ENCODE data around the gene FAM161A.
"Not testable (repeated sequence)": the region's sequence is repeated elsewhere in the genome, so short reads cannot be mapped to it uniquely, and the experiment has no call there.

The FAM161A gene

DNA sequence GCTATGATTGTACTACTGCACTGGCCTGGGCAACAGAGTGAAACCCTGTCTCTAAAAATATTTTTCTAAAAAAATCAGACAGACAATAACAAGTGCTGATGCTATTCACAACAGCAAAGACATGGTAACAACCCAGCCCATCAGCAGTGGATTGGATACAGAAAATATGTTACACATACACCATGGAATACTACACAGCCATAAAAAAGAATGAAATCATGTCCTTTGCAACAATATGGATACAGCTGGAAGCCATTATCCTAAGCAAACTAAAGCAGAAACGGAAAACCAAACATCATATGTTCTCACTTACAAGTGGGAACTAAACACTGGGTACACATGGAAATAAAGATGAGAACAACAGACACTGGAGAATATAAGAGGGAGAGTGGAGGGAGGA, 19.9 kb downstream of the FAM161A start:
- DNase-seq = no peak

DNA sequence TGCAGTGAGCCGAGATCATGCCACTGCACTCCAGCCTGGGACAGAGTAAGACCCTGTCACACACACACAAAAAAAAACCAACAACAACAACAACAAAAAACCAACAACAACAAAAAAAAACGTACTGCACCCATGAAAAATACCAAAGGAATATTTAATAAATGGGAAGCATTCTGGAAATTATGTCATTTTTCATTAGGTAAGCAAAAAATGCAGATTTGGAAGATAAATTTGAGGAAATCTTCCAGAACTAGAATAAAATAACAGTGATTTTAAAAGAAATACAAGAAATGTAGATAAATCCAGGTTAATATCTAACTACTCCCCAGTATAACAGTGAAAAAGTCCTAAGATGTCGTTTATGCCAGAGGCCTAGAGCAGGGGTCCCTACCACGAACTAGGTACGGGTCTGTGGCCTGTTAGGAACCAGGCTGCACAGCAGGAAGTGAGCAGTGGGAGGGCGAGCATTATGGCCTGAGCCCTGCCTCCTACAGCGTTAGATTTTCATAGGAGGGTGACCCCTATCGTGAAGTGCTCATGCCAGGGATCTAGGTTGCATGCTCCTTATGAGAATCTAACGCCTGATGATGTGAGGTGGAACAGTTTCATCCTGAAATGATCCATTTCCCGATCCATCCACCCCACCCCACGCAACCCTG, 21.5 kb downstream of the FAM161A start:
- no peak for DNase-seq

- no peak for DNase-seq
These were observed 31.6 kb downstream of the FAM161A start for GRCh38 chr2:61822255-61822654.

DNA sequence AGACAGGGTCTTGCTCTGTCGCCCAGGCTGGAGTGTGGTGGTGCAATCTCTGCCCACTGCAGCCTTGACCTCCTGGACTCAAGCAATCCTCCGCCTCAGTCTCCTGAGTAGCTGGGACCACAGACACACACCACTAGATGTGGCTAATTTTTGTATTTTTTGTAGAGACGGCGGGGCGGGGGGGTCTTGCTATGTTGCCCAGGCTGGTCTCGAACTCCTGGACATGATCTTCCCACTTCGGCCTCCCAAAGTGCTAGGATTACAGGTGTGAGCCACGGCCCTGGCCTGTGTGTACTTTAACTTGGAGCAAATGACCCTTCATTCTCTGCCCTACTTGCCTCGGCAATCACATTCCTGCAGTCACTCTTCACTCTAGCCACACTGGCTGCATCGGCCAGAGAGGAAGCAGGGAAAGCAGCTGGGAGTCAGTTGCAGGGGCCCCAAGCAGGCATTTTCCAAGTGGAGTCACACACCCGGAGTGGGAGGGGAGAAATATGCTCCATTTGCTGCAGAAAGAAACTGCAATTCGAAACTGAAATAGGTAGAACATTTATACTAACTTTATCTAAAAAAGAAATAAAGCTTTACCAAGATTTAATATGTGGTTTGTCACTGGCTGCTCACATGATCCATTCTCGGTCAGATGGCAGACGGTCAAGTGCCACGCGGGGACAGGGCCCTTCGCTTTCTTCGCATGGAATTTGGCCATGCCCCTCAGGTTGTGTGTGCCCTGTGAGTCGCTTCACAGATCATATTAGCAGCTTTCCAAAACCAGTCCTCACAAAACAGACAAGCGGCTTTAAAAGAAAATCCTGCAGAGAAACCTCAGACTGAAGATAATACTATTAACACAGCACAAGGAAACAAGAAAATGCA, 37.1 kb downstream of the FAM161A start:
- DNase-seq = no peak

- no peak for DNase-seq
These were observed 39.2 kb downstream of the FAM161A start for GRCh38 chr2:61814539-61815160.

GRCh38 chr2:61813314-61813713, 40.5 kb downstream of the FAM161A start:
- DNase-seq = not testable (repeated sequence)

DNA sequence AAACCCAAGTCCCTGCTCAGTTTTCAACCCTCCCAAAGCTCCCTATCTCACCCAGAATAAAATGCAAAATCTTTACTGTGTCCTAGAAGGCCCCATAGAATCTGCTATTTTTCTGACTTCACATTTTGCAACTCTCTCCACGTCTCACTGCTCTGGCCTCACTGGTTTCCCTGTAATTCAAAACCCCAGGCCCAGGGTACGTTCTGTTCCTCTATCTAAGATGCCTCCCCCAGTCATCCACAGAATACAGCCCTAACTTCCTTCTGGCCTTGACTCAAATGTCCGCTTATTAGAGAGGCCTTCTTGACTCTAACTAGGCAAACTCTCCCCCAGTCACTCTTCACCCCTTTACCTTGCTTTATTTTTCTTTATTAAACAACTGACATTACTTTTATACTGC, 42.0 kb downstream of the FAM161A start:
- no peak for DNase-seq

DNA sequence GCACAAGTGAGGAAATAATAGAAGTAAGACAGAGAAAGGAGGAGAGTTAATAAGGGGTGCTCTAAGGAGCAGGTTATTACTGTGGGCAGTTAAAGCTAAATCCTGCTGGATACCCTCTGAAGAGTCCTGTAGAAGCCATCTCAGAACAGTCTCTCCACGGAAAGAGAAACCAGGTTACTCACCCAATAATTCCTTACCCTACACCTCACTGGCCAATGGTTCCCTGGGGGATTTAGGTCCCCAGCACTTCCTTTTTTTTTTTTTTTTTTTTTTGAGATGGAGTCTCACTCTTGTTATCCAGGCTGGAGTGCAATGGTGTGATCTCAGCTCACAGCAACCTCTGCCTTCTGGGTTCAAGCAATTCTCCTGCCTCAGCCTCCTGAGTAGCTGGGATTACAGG, 43.7 kb downstream of the FAM161A start:
- DNase-seq = not testable (repeated sequence)

DNA sequence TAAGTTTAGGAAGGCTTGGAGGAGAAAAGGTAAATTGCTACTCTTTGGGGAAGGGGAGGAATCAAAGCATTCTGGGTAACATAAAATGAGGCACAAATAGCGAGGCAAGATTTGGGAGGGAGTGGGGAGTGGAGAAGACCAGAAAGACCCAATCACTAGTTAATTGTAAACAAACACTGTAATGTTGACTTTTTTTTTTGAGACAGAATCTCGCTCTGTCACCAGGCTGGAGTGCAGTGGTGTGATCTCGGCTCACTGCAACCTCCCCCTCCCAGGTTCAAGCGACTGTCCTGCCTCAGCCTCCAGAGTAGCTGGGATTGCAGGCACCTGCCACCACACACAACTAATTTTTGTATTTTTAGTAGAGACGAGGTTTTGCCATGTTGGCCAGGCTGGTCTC, 45.2 kb downstream of the FAM161A start:
- DNase-seq = not testable (repeated sequence)

- DNase-seq = no peak
These were observed 46.7 kb downstream of the FAM161A start for GRCh38 chr2:61807036-61807757.

- no peak for DNase-seq
These were observed 51.3 kb downstream of the FAM161A start for GRCh38 chr2:61802548-61802947.

DNA sequence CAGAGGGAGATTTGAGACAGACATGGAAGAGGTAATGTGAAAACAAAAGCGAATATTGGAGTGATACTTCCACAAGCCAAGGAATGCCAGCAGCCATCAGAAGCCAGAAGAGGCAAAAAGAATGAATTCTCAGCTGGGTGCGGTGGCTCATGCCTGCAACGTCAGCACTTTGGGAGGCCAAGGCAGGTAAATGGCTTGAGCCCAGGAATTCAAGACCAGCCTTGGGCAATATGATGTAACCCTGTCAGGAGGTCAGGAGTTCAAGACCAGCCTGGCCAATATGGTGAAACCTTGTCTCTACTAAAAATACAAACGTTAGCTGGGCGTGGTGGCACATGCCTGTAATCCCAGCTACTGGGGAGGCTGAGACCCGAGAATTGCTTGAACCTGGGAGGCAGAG, 54.8 kb downstream of the FAM161A start:
- no peak for DNase-seq

DNA sequence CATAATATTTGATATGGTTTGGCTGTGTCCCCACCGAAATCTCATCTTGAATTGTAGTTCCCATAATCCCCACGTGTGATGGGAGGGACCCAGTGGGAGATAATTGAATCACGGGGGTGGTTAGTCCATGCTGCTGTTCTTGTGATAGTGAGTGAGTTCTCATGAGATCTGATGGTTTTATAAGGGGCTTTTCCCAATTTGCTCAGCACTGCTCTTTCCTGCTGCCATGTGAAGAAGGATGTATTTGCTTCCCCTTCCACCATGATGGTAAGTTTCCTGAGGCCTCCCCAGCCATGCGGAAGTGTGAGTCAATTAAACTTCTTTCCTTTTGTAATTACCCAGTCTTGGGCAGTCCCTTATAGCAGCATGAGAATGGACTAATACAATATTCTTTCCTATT, 56.4 kb downstream of the FAM161A start:
- not testable (repeated sequence) for DNase-seq

DNA sequence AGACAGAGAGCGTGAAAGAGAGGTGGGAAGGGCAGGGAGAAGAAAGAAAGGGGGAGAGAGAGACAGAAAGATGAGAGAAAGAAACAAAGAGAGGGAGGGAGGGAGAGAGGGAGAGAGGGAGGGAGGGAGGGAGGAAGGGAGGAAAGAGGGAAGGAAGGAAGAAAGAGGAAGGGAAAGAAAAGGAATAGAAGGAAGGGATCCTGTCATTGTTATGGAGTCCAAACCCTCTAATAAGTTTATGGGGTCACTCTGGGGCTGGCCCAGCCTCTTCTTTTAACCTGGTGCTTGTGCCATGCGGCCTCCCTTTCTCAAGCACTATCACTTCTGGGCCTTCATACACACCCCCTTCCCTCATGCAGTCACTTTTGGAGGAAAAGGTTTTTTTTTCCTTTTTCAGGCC, 58.5 kb downstream of the FAM161A start:
- no peak for DNase-seq

DNA sequence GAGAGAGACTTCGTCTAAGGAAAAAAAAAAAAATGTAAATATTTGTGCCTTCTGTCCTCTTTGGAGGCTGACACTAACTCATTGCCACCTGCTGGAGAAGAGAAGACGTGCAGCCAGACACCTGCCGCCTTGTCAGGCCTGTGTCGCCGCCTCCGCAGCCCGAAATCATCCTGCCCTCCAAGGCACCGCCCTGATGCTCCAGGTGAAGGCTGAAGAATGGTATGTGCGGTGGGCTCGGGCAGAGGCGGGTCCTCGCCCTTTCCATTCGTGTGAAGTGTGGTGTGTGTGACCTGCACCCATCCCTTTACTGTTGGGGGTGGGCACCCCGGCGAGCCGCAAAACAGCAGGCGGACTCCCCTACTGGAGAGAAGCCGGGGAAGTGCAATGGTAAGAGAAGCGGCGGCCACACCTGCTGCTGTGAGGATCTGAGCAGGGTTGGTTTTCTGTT, 60.4 kb downstream of the FAM161A start:
- DNase-seq = peak; percentile 62

DNA sequence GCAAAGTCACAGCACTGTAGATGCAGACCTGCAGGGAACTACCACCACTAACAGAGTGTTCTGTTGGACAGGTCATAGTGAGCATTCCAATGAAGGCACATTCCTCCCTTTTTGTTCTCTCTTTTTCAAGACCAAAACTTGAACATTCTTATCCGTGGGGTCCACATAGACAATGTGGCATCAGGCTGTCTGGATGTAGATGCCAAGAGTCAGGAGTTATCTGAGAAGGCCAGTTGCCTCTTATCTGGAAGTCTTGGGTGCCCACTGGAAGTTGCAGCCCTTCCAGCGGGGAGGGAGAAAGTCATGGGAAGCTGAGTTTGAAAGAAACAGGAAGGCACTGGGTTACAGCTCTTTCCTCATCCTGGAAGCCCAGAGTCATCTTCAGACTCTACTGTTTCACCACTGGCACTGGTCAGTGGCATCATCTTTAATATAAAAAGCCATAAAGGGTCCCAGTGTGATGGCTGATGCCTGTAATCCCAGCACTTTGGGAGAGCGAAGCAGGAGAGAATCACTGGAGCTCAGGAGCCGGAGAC, 61.4 kb downstream of the FAM161A start:
- DNase-seq = no peak

DNA sequence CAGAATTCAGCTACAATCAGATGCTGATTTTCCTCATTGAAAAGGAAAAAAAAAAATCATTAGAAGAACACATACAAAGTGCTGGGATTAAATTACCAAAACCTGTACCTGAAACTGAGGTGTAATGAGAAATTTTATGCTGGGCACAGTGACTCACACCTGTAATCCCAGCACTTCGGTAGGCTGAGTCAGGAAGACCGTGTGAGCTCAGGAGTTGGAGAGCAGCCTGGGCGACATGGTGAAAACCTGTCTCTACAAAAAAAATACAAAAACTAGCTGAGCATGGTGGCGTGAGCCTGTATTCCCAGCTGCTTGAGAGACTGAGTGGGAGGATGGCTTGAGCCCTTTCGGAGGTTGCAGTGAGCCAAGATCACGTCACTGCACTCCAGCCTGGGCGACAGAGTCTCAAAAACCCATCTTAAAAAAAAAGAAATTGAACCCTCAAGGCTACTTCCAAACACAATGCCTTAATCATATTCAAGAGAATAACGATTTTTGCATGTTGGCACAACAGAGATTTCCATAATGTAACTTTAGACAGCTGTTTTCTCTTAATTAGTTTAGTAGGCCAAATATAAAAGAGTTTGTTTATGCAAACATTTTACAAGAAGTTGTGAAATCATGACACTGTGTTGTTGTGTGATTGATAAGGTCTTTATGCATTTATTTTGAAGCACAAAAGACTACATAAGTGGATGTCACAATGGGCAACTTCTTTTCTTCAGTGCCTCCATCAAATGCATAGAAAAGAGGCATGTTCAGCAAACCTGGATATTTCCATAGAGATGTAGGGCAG, 63.9 kb downstream of the FAM161A start:
- DNase-seq = no peak

DNA sequence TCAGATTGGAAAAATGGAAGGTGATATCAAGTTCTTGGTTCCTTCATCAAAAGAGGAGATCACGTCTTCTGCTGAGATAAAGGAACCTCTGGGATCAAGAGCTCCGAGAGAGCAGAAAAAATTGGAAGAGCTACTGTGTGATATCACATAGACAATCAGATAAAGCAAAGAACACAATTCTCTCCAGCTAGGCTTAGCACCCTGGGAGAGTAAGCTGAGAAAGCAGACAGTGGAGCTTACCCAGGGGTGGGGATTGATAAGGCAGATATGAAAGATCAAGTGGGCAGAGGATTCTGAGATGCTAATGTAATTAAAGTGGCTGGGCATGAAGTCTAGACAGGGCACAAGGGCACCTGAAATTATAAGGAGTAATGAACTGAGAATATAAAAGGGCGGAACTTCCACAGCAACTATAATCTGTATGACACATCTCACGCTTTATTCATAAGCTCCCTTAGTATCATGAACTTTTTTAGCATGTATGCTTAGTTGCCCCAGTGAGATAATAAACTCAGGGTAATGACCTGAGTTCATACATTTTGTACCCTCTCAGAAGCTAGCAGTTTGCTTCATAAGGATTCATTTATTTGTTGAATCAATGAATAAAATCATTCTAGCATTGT, 65.8 kb downstream of the FAM161A start:
- DNase-seq = no peak

DNA sequence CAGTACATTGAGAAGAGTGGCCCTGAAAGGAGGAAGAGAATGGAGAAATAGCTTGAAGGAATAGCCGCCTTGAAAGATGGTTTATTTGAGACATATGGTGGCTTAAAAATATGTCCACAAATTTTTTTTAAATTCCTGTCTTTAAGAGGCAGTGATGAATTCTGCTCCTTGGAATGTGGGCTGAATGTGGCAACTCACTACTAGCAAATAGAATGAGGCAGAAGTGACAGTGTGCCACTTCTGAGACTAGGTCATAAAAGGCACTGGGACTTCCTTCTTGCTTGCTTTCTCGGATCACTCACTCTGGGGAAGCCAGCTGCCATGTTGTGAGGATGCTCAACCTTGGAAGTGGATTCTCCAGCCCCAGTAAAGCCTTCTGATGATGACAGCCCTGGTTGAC, 67.0 kb downstream of the FAM161A start:
- no peak for DNase-seq

- no peak for DNase-seq
These were observed 68.3 kb downstream of the FAM161A start for GRCh38 chr2:61785583-61785982.

DNA sequence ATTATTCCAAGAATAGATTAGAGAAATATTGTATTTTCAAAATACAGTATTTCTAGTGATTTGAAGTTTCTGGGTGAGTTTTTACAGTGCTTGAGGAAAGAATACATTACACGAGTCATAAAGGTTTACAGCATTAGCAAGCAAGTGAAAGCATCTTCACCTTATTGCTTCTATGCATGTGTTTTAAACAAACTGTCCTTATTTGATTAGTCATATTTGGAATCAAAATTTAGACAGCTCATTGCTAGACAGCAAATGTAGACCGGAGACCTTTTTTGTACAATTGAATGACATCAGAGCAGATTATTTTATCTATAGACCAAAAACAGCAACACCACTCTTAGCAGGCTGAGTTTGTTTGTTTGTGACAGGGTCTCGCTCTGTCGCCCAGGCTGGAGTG, 69.2 kb downstream of the FAM161A start:
- DNase-seq = no peak

Data from NCI-H510A (cell line).